DND-41 (cell line): ENCODE results near the gene KCNAB1.
"Not testable (repeated sequence)": the region's sequence is repeated elsewhere in the genome, so short reads cannot be mapped to it uniquely, and the experiment has no call there.

Source experiments
- ATAC-seq: fragments of 200-7000 bp; cut with Tn5 transposase; 3 replicates; pipeline ENCODE4 v1.9.1; 2021; ENCODE audit warnings: low read depth; ENCODE audit not compliant: insufficient read depth
- DNase-seq: peaks from one replicate; pipeline ENCODE4 v3.0.0-alpha.2; 2020
- H2AFZ ChIP-seq: 2 replicates; pipeline ENCODE4 v1.6.0; 2012; ENCODE audit warnings: low read depth, low read length
- H3K27ac ChIP-seq: 2 replicates; pipeline ENCODE4 v1.5.1; 2012; ENCODE audit warnings: low read length, inconsistent platforms
- H3K27me3 ChIP-seq: fragments of 200-600 bp; sonication (generic); 2 replicates; pipeline ENCODE4 v1.6.0; 2012; ENCODE audit warnings: low read length, mild to moderate bottlenecking, inconsistent platforms; ENCODE audit not compliant: insufficient read depth, poor library complexity
- H3K36me3 ChIP-seq: 2 replicates; pipeline ENCODE4 v1.5.1; 2012; ENCODE audit warnings: low read length, inconsistent platforms; ENCODE audit not compliant: insufficient read depth
- H3K4me1 ChIP-seq: 2 replicates; pipeline ENCODE4 v1.5.1; 2012; ENCODE audit warnings: mild to moderate bottlenecking, low read length; ENCODE audit not compliant: insufficient read depth
- H3K4me2 ChIP-seq: 2 replicates; pipeline ENCODE4 v1.6.0; 2012; ENCODE audit warnings: mild to moderate bottlenecking, moderate library complexity, low read length, inconsistent platforms; ENCODE audit not compliant: insufficient read depth
- H3K4me3 ChIP-seq, 2 experiments: fragments of 200-600 bp in 1 of 2; shearing (Covaris generic) in 1 of 2; 2 replicates each; pipeline ENCODE4 v1.5.1; 2012 to 2016; ENCODE audit warnings: inconsistent platforms in 2 of 2, low read length in 2 of 2, mild to moderate bottlenecking in 2 of 2, low read depth in 1 of 2, moderate library complexity in 1 of 2
- H3K79me2 ChIP-seq: 2 replicates; pipeline ENCODE4 v1.6.0; 2012; ENCODE audit warnings: low read length, inconsistent platforms; ENCODE audit not compliant: insufficient read depth
- H3K9ac ChIP-seq: 2 replicates; pipeline ENCODE4 v1.6.0; 2012; ENCODE audit warnings: low read depth, mild to moderate bottlenecking, inconsistent platforms, low read length, moderate library complexity
- H3K9me3 ChIP-seq: 2 replicates; pipeline ENCODE4 v1.5.1; 2012; ENCODE audit warnings: low read length, moderate library complexity, mild to moderate bottlenecking, inconsistent platforms; ENCODE audit not compliant: insufficient read depth, severe bottlenecking
- H4K20me1 ChIP-seq: 2 replicates; pipeline ENCODE4 v1.6.0; 2012; ENCODE audit warnings: low read length; ENCODE audit not compliant: insufficient read depth
- CTCF ChIP-seq: IDR thresholded peaks from 2 replicates; pipeline ENCODE4 v1.5.1; 2012; ENCODE audit warnings: borderline replicate concordance, low read length, moderate library complexity, mild to moderate bottlenecking; ENCODE audit not compliant: poor library complexity, severe bottlenecking; ENCODE audit errors: extremely low read depth
- EZH2 ChIP-seq: IDR thresholded peaks from 3 replicates; pipeline ENCODE4 v1.6.1; 2012; ENCODE audit warnings: borderline replicate concordance, low read depth, mild to moderate bottlenecking, moderate library complexity, low read length, inconsistent platforms; ENCODE audit not compliant: severe bottlenecking

KCNAB1 gene

DNA sequence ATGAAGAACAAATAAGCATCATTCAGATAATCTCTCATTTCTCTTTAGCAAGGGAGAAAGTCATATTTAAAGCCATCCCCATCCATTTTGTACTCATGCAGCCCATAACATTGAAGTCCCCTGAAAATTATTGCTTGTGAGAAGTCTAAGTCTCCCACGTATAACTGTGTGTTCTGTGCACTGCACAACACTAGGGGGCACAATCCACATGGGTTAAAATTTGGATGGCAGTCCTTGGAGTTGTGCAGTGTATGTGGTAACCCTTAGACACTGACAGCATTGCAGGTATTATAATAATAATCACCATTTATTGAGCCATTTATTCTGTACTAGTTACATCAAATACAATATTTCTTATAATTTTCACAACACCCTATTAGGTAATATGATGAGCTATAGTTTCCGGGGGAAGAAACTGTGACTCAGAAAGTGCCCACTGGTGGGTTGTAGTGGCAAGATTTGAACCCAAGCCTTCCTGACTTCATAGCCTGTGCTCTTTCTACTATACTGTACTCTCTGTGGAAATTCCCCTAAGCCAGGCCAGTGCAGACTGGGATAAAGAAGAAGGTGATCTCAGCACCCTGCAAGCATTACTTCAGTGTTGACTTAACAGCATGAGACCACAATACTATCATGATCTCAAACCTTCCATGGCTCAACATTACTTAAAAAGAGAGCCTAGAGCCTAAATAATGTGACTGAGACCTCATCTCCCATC is 15.7 kb downstream of the KCNAB1 start:
- no peaks in the 10 kb centered on the region for H4K20me1 ChIP-seq
- no peak overlapping the region for H3K9ac ChIP-seq
- no peak overlapping the region for H3K27ac ChIP-seq
- peak; percentile 68 for TF ChIP-seq CTCF
- TF ChIP-seq EZH2 = no peak
- no peak overlapping the region for H2AFZ ChIP-seq
- no peak overlapping the region for H3K4me2 ChIP-seq
- H3K9me3 ChIP-seq = no peaks in the 10 kb centered on the region
- no peak overlapping the region for H3K4me3 ChIP-seq
- DNase-seq (peak; percentile 35), ATAC-seq (peak; percentile 82)
- no peaks in the 10 kb centered on the region for H3K4me1 ChIP-seq
- H3K79me2 ChIP-seq = no peaks in the 10 kb centered on the region
- no peaks in the 10 kb centered on the region for H3K36me3 ChIP-seq
- peaks cover 14% of the 10 kb centered on the region for H3K27me3 ChIP-seq

DNA sequence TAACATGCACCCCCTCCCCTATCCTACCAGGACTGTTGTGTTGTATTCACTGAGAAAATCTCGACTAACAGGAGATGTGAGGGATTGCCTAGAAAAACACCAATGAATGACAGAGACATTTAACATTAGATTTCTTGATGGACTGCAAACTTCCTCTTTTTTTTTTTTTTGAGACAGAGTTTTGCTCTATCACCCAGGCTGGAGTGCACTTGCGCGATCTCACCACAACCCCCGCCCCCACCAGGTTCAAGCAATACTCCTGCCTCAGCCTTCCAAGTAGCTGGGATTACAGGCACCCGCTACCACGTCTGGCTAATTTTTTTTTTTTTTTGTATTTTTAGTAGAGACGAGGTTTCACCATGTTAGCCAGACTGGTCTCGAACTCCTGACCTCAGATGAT is 17.0 kb downstream of the KCNAB1 start:
- not testable (repeated sequence) for DNase-seq, ATAC-seq, H4K20me1 ChIP-seq, H3K36me3 ChIP-seq, H2AFZ ChIP-seq, H3K27ac ChIP-seq, H3K9ac ChIP-seq, H3K4me2 ChIP-seq, H3K9me3 ChIP-seq, H3K4me1 ChIP-seq, H3K79me2 ChIP-seq, H3K4me3 ChIP-seq
- H3K27me3 ChIP-seq = peaks cover 16% of the 10 kb centered on the region

- Histone ChIP-seq H3K27me3 (peaks cover 11% of the 10 kb centered on the region), H3K4me3 (no peak overlapping the region), H3K27ac (no peak overlapping the region), H2AFZ (no peak overlapping the region), H3K9me3 (no peaks in the 10 kb centered on the region), H3K36me3 (no peaks in the 10 kb centered on the region), H3K4me2 (no peak overlapping the region), H3K4me1 (no peaks in the 10 kb centered on the region), H3K79me2 (no peaks in the 10 kb centered on the region), H4K20me1 (no peaks in the 10 kb centered on the region), H3K9ac (no peak overlapping the region)
- TF ChIP-seq EZH2 (no peak), CTCF (no peak)
- DNase-seq (no peak), ATAC-seq (no peak)
Measured at GRCh38 chr3:156140001-156140595, 19.7 kb downstream of the KCNAB1 start.

DNA sequence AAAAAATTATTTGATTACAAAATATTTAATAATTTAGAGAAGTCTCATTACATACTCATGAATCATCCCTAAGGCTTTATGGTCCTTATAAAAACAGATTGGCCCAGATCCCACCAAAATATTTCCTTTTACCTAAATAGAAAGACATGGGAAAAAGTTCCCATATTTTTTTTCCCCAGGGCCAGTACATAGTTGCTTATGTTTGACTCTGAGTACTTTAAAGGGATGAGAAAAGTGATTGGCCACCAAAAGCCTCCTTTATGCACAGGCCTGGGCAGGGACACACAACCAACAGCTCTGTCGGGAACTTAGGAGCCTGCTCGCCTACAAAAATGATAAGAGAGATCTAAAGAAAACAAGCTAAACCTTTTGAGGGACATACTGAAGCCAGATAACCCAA is 22.3 kb downstream of the KCNAB1 start:
- DNase-seq = no peak

More for the DNA sequence above, 22.3 kb downstream of the KCNAB1 start:
- H3K36me3 ChIP-seq = no peaks in the 10 kb centered on the region
- TF ChIP-seq EZH2 = no peak
- no peak for TF ChIP-seq CTCF
- peaks cover 13% of the 10 kb centered on the region for H3K27me3 ChIP-seq
- no peak overlapping the region for H2AFZ ChIP-seq
- H3K4me3 ChIP-seq = no peak overlapping the region
- H3K9ac ChIP-seq = no peak overlapping the region
- ATAC-seq = no peak
- H4K20me1 ChIP-seq = no peaks in the 10 kb centered on the region
- H3K79me2 ChIP-seq = no peaks in the 10 kb centered on the region
- H3K27ac ChIP-seq = no peak overlapping the region
- no peaks in the 10 kb centered on the region for H3K9me3 ChIP-seq
- no peak overlapping the region for H3K4me2 ChIP-seq
- H3K4me1 ChIP-seq = no peaks in the 10 kb centered on the region
